GM10847 (cell line): ENCODE data around the gene SKIC2.

Experiments
- POLR2A ChIP-seq: IDR thresholded peaks from 2 replicates; pipeline ENCODE4 v1.6.1; 2011; ENCODE audit not compliant: insufficient read length; ENCODE audit errors: extremely low read depth

The SKIC2 gene

GRCh38 chr6:31958741-31959739 lies at the start of gene SKIC2, which contains the start of gene NELFE:
Gene SKIC2, plus strand, starts transcription at chr6:31959175. Its CDS starts 18 bp downstream, at chr6:31959193.
Gene NELFE, minus strand, starts transcription at chr6:31958971. Its CDS starts 525 bp downstream, at chr6:31958446.
- TF ChIP-seq POLR2A: peak; percentile 56

GRCh38 chr6:31911826-31912585 lies 47.0 kb upstream of the SKIC2 start:
- no peak for TF ChIP-seq POLR2A

GRCh38 chr6:31915351-31915750 lies 43.6 kb upstream of the SKIC2 start:
- no peak for TF ChIP-seq POLR2A

GRCh38 chr6:31915756-31916155 lies 43.2 kb upstream of the SKIC2 start:
- no peak for TF ChIP-seq POLR2A

- TF ChIP-seq POLR2A: no peak
These were observed 40.8 kb upstream of the SKIC2 start for GRCh38 chr6:31918069-31918720.

- no peak for TF ChIP-seq POLR2A
These were observed 39.2 kb upstream of the SKIC2 start for GRCh38 chr6:31919624-31920303.

GRCh38 chr6:31920811-31921210 lies 38.2 kb upstream of the SKIC2 start:
- TF ChIP-seq POLR2A: no peak

GRCh38 chr6:31922942-31923341 lies 36.0 kb upstream of the SKIC2 start:
- TF ChIP-seq POLR2A: no peak

- no peak for TF ChIP-seq POLR2A
These were observed 31.6 kb upstream of the SKIC2 start, which contains the start of gene C2 for GRCh38 chr6:31927242-31927862. Gene C2, plus strand, starts transcription at chr6:31927717. Its CDS starts 36 bp downstream, at chr6:31927753.

GRCh38 chr6:31927863-31928671 lies 30.9 kb upstream of the SKIC2 start:
- TF ChIP-seq POLR2A: no peak

GRCh38 chr6:31928672-31928939 lies 30.4 kb upstream of the SKIC2 start:
- no peak for TF ChIP-seq POLR2A

GRCh38 chr6:31930962-31931361 lies 28.0 kb upstream of the SKIC2 start:
- TF ChIP-seq POLR2A: no peak

- TF ChIP-seq POLR2A: no peak
These were observed 25.4 kb upstream of the SKIC2 start for GRCh38 chr6:31933537-31933936.

- TF ChIP-seq POLR2A: no peak
These were observed 24.0 kb upstream of the SKIC2 start for GRCh38 chr6:31935021-31935420.
